ENCODE results near the gene ABLIM1.

ABLIM1 gene

DNA sequence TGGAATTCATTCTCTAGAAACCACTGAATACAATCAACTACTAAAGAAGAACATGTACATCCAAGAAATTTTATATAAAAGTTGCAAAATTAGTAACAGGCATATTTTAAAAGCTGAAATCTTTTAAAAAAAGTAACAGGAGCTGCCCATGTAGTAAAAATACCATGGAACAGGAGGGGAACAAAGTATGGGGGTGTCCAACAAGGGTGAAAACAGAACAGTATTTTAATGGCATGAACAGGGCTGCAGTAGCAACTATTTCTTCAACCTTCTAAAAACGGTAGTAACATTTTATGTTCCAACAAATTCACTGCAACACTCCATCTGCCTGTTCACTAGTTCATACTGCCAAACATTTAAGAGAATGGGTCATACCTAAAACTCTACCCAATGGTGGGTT, 77.0 kb downstream of the ABLIM1 start:
- TF ChIP-seq TAF1 (IDR thresholded peaks at IDR 0.05; ENCODE audit: low read depth) (no peak), EGR1 (IDR thresholded peaks at IDR 0.05) (no peak), TCF12 (IDR thresholded peaks at IDR 0.05; ENCODE audit: low read depth) (no peak), NFIC (IDR thresholded peaks at IDR 0.05) (no peak), FOXM1 (IDR thresholded peaks at IDR 0.05; ENCODE audit: borderline replicate concordance, low read depth) (no peak), CEBPB (IDR thresholded peaks at IDR 0.05) (no peak), TEAD4 (IDR thresholded peaks at IDR 0.05) (no peak), YY1 (IDR thresholded peaks at IDR 0.05; ENCODE audit: low read depth) (no peak), CREB1 (IDR thresholded peaks at IDR 0.05; ENCODE audit: low read depth) (no peak), RAD21 (IDR thresholded peaks at IDR 0.05; ENCODE audit: low read depth) (no peak), EP300 (IDR thresholded peaks at IDR 0.05; ENCODE audit: borderline replicate concordance) (no peak)
- TF ChIP-seq, protein P1, sequence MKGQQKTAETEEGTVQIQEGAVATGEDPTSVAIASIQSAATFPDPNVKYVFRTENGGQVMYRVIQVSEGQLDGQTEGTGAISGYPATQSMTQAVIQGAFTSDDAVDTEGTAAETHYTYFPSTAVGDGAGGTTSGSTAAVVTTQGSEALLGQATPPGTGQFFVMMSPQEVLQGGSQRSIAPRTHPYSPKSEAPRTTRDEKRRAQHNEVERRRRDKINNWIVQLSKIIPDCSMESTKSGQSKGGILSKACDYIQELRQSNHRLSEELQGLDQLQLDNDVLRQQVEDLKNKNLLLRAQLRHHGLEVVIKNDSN (IDR thresholded peaks at IDR 0.05), result no peak
- TF ChIP-seq, protein P2, sequence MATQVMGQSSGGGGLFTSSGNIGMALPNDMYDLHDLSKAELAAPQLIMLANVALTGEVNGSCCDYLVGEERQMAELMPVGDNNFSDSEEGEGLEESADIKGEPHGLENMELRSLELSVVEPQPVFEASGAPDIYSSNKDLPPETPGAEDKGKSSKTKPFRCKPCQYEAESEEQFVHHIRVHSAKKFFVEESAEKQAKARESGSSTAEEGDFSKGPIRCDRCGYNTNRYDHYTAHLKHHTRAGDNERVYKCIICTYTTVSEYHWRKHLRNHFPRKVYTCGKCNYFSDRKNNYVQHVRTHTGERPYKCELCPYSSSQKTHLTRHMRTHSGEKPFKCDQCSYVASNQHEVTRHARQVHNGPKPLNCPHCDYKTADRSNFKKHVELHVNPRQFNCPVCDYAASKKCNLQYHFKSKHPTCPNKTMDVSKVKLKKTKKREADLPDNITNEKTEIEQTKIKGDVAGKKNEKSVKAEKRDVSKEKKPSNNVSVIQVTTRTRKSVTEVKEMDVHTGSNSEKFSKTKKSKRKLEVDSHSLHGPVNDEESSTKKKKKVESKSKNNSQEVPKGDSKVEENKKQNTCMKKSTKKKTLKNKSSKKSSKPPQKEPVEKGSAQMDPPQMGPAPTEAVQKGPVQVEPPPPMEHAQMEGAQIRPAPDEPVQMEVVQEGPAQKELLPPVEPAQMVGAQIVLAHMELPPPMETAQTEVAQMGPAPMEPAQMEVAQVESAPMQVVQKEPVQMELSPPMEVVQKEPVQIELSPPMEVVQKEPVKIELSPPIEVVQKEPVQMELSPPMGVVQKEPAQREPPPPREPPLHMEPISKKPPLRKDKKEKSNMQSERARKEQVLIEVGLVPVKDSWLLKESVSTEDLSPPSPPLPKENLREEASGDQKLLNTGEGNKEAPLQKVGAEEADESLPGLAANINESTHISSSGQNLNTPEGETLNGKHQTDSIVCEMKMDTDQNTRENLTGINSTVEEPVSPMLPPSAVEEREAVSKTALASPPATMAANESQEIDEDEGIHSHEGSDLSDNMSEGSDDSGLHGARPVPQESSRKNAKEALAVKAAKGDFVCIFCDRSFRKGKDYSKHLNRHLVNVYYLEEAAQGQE (IDR thresholded peaks at IDR 0.05; ENCODE audit: low read depth), result no peak
- TF ChIP-seq, protein P3, sequence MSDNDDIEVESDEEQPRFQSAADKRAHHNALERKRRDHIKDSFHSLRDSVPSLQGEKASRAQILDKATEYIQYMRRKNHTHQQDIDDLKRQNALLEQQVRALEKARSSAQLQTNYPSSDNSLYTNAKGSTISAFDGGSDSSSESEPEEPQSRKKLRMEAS (IDR thresholded peaks at IDR 0.05), result no peak

DNA sequence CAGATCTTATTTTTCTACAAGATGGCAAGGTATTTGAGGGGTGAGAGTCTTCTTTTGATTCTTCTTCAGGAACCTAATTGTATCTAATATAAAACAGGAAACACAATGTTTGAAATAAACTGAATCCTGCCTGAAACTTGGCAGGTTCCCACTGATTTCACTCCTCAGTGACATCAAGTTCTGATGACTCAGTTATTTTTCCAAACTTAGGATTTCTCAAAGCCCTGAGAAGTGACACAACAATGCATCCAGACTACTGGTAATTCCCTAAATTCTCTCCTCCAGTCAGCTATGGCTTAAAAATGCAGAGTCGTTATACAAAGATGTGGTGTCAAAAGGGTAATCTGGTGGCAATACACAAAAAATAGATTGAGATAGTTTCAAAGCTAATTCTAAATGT, 80.9 kb downstream of the ABLIM1 start:
- TF ChIP-seq, protein P2 (IDR thresholded peaks at IDR 0.05; ENCODE audit: low read depth), result no peak
- no peak for TF ChIP-seq CEBPB (IDR thresholded peaks at IDR 0.05)
- no peak for TF ChIP-seq EGR1 (IDR thresholded peaks at IDR 0.05)
- TF ChIP-seq EP300 (IDR thresholded peaks at IDR 0.05; ENCODE audit: borderline replicate concordance), result no peak
- no peak for TF ChIP-seq ZBTB7A (IDR thresholded peaks at IDR 0.05; ENCODE audit: low read depth)
- TF ChIP-seq RAD21 (IDR thresholded peaks at IDR 0.05; ENCODE audit: low read depth), result no peak

DNA sequence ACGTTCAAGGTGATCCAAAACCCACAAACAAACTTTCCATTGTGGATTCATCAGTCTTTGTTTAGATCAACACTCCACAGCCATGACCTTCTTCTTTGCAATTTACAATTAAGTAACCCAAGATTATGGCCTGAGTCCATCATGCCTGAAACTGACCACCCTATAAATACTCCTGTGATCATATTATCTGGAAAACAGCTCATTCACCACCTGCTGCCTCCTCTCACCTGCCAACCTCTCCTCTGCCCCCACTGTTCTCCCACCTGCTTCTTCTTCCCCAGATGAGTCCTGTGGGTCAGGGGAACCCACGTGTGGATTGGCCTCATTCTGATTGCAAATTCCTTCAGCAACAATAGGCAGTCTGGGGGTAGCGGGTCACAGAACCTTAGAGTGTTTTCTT, 81.4 kb downstream of the ABLIM1 start:
- TF ChIP-seq TEAD4 (IDR thresholded peaks at IDR 0.05) (no peak), RAD21 (IDR thresholded peaks at IDR 0.05; ENCODE audit: low read depth) (no peak), CEBPB (IDR thresholded peaks at IDR 0.05) (no peak), ZBTB7A (IDR thresholded peaks at IDR 0.05; ENCODE audit: low read depth) (no peak), NFIC (IDR thresholded peaks at IDR 0.05) (no peak), TCF12 (IDR thresholded peaks at IDR 0.05; ENCODE audit: low read depth) (no peak), EP300 (IDR thresholded peaks at IDR 0.05; ENCODE audit: borderline replicate concordance) (no peak), FOXM1 (IDR thresholded peaks at IDR 0.05; ENCODE audit: borderline replicate concordance, low read depth) (no peak), EGR1 (IDR thresholded peaks at IDR 0.05) (no peak), YY1 (IDR thresholded peaks at IDR 0.05; ENCODE audit: low read depth) (no peak), TAF1 (IDR thresholded peaks at IDR 0.05; ENCODE audit: low read depth) (no peak), CREB1 (IDR thresholded peaks at IDR 0.05; ENCODE audit: low read depth) (no peak)
- TF ChIP-seq, protein P3 (IDR thresholded peaks at IDR 0.05), result no peak
- TF ChIP-seq, protein P1 (IDR thresholded peaks at IDR 0.05), result no peak
- TF ChIP-seq, protein P2 (IDR thresholded peaks at IDR 0.05; ENCODE audit: low read depth), result no peak

DNA sequence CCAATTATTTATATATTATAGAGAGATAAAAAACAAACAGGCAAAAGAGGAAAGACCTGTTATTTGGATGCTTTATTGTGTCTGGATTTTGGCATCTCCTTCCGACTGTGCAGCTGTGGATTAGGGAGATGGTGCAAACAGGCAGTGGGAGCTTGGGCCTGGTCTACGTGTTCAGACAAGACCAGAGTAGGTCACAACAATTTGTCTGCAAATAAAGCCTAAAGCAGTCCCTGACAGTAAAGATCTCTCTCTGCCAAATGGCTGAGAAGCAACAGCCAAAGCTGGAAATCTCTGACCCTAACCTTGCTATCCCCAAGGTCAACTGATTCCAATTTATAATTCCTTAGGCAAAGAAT, 82.0 kb downstream of the ABLIM1 start:
- TF ChIP-seq ZBTB7A (IDR thresholded peaks at IDR 0.05; ENCODE audit: low read depth) (no peak), TAF1 (IDR thresholded peaks at IDR 0.05; ENCODE audit: low read depth) (no peak), RAD21 (IDR thresholded peaks at IDR 0.05; ENCODE audit: low read depth) (no peak), TCF12 (IDR thresholded peaks at IDR 0.05; ENCODE audit: low read depth) (no peak), FOXM1 (IDR thresholded peaks at IDR 0.05; ENCODE audit: borderline replicate concordance, low read depth) (no peak), EGR1 (IDR thresholded peaks at IDR 0.05) (no peak), TEAD4 (IDR thresholded peaks at IDR 0.05) (no peak), YY1 (IDR thresholded peaks at IDR 0.05; ENCODE audit: low read depth) (no peak), NFIC (IDR thresholded peaks at IDR 0.05) (no peak), EP300 (IDR thresholded peaks at IDR 0.05; ENCODE audit: borderline replicate concordance) (no peak), CREB1 (IDR thresholded peaks at IDR 0.05; ENCODE audit: low read depth) (no peak), CEBPB (IDR thresholded peaks at IDR 0.05) (no peak)
- TF ChIP-seq, protein P1 (IDR thresholded peaks at IDR 0.05), result no peak
- TF ChIP-seq, protein P3 (IDR thresholded peaks at IDR 0.05), result no peak
- TF ChIP-seq, protein P2 (IDR thresholded peaks at IDR 0.05; ENCODE audit: low read depth), result no peak

Data from Ishikawa (cell line).